GM23248 (cell line): ENCODE results near the gene STK33. TPM values are rescaled to one million over a fixed set of nuclear protein-coding genes. Genes with fewer than 3 reads are reported as not detected.
"Not testable (repeated sequence)": the region's sequence is repeated elsewhere in the genome, so short reads cannot be mapped to it uniquely, and the experiment has no call there.

Experiments
- DNase-seq: peaks from one replicate; pipeline ENCODE4 v3.0.0-alpha.2; 2015
- H2AFZ ChIP-seq: fragments of 200-600 bp; sonication (generic); 2 replicates; pipeline ENCODE4 v1.6.1; 2016; ENCODE audit warnings: antibody characterized with exemption
- H3F3A ChIP-seq: fragments of 200-600 bp; sonication (generic); 2 replicates; pipeline ENCODE4 v1.6.1; 2016; ENCODE audit warnings: mild to moderate bottlenecking, antibody characterized with exemption, mixed run types; ENCODE audit not compliant: insufficient read depth
- H3K27ac ChIP-seq: fragments of 200-600 bp; sonication (generic); 2 replicates; pipeline ENCODE4 v1.5.1; 2016; ENCODE audit warnings: mild to moderate bottlenecking
- H3K27me3 ChIP-seq: fragments of 200-600 bp; sonication (generic); replicated peaks from 2 replicates; pipeline ENCODE4 v1.6.1; 2016; ENCODE audit warnings: mild to moderate bottlenecking; ENCODE audit not compliant: insufficient read depth
- H3K36me3 ChIP-seq: fragments of 200-600 bp; sonication (generic); 2 replicates; pipeline ENCODE4 v1.6.1; 2016; ENCODE audit warnings: low read depth, mild to moderate bottlenecking
- H3K4me1 ChIP-seq: fragments of 200-600 bp; sonication (generic); 2 replicates; pipeline ENCODE4 v1.6.1; 2016; ENCODE audit warnings: mild to moderate bottlenecking; ENCODE audit not compliant: insufficient read depth
- H3K4me2 ChIP-seq: fragments of 200-600 bp; sonication (generic); one replicate; pipeline ENCODE4 v1.6.1; 2016; ENCODE audit warnings: mild to moderate bottlenecking; ENCODE audit not compliant: unreplicated experiment
- H3K4me3 ChIP-seq: fragments of 200-600 bp; sonication (generic); 2 replicates; pipeline ENCODE4 v1.5.1; 2016; ENCODE audit warnings: mild to moderate bottlenecking
- H3K79me2 ChIP-seq: fragments of 200-600 bp; sonication (generic); 2 replicates; pipeline ENCODE4 v1.6.1; 2016; ENCODE audit warnings: mild to moderate bottlenecking; ENCODE audit not compliant: insufficient read depth
- H3K9ac ChIP-seq: fragments of 200-600 bp; sonication (generic); 2 replicates; pipeline ENCODE4 v1.6.1; 2016; ENCODE audit warnings: mild to moderate bottlenecking
- H3K9me2 ChIP-seq: fragments of 200-600 bp; sonication (generic); 2 replicates; pipeline ENCODE4 v1.6.1; 2016; ENCODE audit warnings: mixed run types, mild to moderate bottlenecking, moderate library complexity; ENCODE audit not compliant: insufficient read depth
- H3K9me3 ChIP-seq: fragments of 200-600 bp; sonication (generic); one replicate; pipeline ENCODE4 v1.6.1; 2017; ENCODE audit warnings: low read depth
- H4K20me1 ChIP-seq: fragments of 200-600 bp; sonication (generic); 2 replicates; pipeline ENCODE4 v1.6.0; 2016; ENCODE audit not compliant: insufficient read depth
- EZH2 ChIP-seq: fragments of 200-600 bp; sonication (generic); IDR thresholded peaks from 2 replicates; pipeline ENCODE4 v1.6.1; 2018; ENCODE audit warnings: antibody characterized with exemption, mild to moderate bottlenecking; ENCODE audit not compliant: insufficient read depth, poor library complexity, severe bottlenecking
- EZH2phosphoT487 ChIP-seq: fragments of 200-600 bp; sonication (generic); IDR thresholded peaks from 2 replicates; pipeline ENCODE4 v1.6.1; 2018; ENCODE audit warnings: antibody characterized with exemption, moderate library complexity, mild to moderate bottlenecking, low read depth; ENCODE audit not compliant: insufficient read depth
- WGBS, 2 experiments: methylation state at CpG; one replicate each; pipeline ENCODE4 v1.1.6; 2015 to 2017; ENCODE audit warnings: low lambda C conversion rate in 2 of 2, low coverage in 1 of 2; ENCODE audit errors: missing lambda C conversion rate in 2 of 2; 5-methylcytosine and 5-hydroxymethylcytosine counted together
- in situ Hi-C: fragments of 300-500 bp; cut with MboI; formaldehyde crosslinking; loops from 2 replicates; pipeline ENCODE4 v1.15.0; 2020
- polyA plus RNA-seq: library from polyadenylated mRNA; unstranded; fragments of >200 nt; fragmentation: Nextera tagmentation; extraction: Ambion mirVana; gene quantifications from 2 replicates; pipeline ENCODE4 v1.2.1, GENCODE V29; 2016
- total RNA-seq: library from RNA; depleted of rRNA; stranded (reverse); fragments of >200 nt; shearing (Covaris generic); gene quantifications from 2 replicates; pipeline ENCODE4 v1.2.3, GENCODE V29; 2014

STK33 gene
- total and polyA plus RNA-seq, 2 experiments from 2014 or later, result not detected

- no peak for TF ChIP-seq EZH2phosphoT487
- TF ChIP-seq EZH2, result no peak
- Histone ChIP-seq H3F3A (no peaks in the 10 kb centered on the region), H2AFZ (no peak overlapping the region), H3K9me2 (no peaks in the 10 kb centered on the region), H4K20me1 (no peaks in the 10 kb centered on the region), H3K79me2 (no peaks in the 10 kb centered on the region), H3K9me3 (no peaks in the 10 kb centered on the region), H3K27me3 (peaks cover 15% of the 10 kb centered on the region; the same call in 1 of the 2 replicates), H3K4me2 (no peak overlapping the region), H3K27ac (no peak overlapping the region), H3K4me3 (no peak overlapping the region), H3K4me1 (no peaks in the 10 kb centered on the region), H3K9ac (no peak overlapping the region), H3K36me3 (no peaks in the 10 kb centered on the region)
- DNase-seq, result no peak
- WGBS, 2 experiments, result 29 to 43% methylated on average over 2 of the region's 2 CpGs
- in situ Hi-C loops, result no loop called here
These were observed 116.9 kb downstream of the STK33 start for GRCh38 chr11:8477151-8477550.

- WGBS, 2 experiments, result 27 to 40% methylated on average over 5 of the region's 5 CpGs
- H3K9me2 ChIP-seq, in situ Hi-C loops: not testable (repeated sequence)
These were observed 126.2 kb downstream of the STK33 start for GRCh38 chr11:8467806-8468205.

DNA sequence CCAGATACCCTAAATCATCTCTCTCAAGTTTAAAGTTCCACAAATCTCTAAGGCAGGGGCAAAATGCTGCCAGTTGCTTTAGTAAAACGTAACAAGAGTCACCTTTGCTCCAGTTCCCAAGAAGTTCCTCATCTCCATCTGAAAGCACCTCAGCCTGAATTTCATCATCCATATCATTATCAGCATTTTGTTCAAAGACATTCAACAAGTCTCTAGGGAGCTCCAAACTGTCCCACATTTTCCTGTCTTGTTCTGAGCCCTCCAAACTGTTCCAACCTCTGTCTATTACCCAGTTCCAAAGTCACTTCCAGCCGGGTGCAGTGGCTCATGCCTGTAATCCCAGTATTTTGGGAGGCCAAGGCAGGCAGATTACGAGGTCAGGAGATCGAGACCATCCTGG lies 126.7 kb downstream of the STK33 start:
- H3K27ac ChIP-seq, DNase-seq, H4K20me1 ChIP-seq, H3K4me1 ChIP-seq, H3K9ac ChIP-seq, H3K9me3 ChIP-seq, H3K27me3 ChIP-seq, H3K4me3 ChIP-seq, H3K79me2 ChIP-seq, in situ Hi-C loops, H3K9me2 ChIP-seq, H3F3A ChIP-seq, H3K4me2 ChIP-seq, H3K36me3 ChIP-seq, H2AFZ ChIP-seq: not testable (repeated sequence)
- 15 to 22% methylated on average over 4 of the region's 4 CpGs for WGBS, 2 experiments

More at GRCh38 chr11:8467806-8468205, 126.2 kb downstream of the STK33 start:
- not testable (repeated sequence) for H3K9me3 ChIP-seq, H3K27me3 ChIP-seq, H3F3A ChIP-seq, H3K27ac ChIP-seq, H3K36me3 ChIP-seq, DNase-seq, H2AFZ ChIP-seq, H4K20me1 ChIP-seq, H3K79me2 ChIP-seq, H3K4me2 ChIP-seq, H3K4me3 ChIP-seq, H3K4me1 ChIP-seq, H3K9ac ChIP-seq

- H2AFZ ChIP-seq, H3K79me2 ChIP-seq, DNase-seq, H4K20me1 ChIP-seq, H3K9ac ChIP-seq, H3K9me3 ChIP-seq, H3K27me3 ChIP-seq, H3F3A ChIP-seq, in situ Hi-C loops, H3K4me3 ChIP-seq, H3K27ac ChIP-seq, H3K4me1 ChIP-seq, H3K4me2 ChIP-seq, H3K36me3 ChIP-seq, H3K9me2 ChIP-seq: not testable (repeated sequence)
- 9 to 13% methylated on average over 3 of the region's 3 CpGs for WGBS, 2 experiments
These were observed 127.1 kb downstream of the STK33 start for GRCh38 chr11:8466884-8467283.

DNA sequence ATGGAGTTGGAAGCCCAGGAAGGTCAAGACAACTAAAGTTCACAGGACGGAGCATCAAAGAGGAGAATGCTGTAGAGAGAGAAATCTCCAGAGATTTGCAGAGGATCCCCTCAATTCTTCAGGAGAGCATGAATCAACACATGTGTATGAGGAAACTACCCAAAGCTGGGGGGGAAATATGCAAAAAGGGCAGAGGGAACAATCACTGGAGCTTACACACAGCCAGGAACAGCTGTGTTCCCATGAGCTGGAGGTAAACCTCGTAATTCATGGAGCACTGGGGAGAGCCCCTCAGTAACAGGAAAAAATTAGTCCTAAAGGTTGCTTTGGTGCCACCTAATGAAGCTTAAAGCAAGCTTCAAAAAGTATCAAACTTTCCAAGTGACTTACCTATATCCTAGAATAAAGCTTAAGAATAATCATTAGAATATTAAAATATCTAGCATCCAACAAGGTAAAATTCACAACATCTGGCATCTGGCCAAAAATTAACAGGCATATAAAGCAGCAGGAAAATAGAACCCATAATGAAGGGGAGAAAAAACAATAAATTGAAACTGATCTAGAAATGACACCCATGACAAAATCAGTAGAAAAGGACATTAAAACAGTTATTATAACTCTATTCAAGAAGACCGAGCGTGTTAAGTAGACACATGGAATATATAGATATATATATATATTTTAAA lies 134.2 kb downstream of the STK33 start:
- DNase-seq, result no peak

More for the DNA sequence above, 134.2 kb downstream of the STK33 start:
- Histone ChIP-seq H3K4me2 (no peak overlapping the region), H4K20me1 (no peaks in the 10 kb centered on the region), H3K9me2 (no peaks in the 10 kb centered on the region), H3K4me3 (no peak overlapping the region), H3K4me1 (no peaks in the 10 kb centered on the region), H3F3A (no peaks in the 10 kb centered on the region), H3K79me2 (no peaks in the 10 kb centered on the region), H3K27ac (no peak overlapping the region), H3K9me3 (no peaks in the 10 kb centered on the region), H2AFZ (no peak overlapping the region), H3K36me3 (no peaks in the 10 kb centered on the region), H3K27me3 (peaks cover 8% of the 10 kb centered on the region; the same call in 1 of the 2 replicates), H3K9ac (no peak overlapping the region)
- TF ChIP-seq EZH2, result no peak
- no peak for TF ChIP-seq EZH2phosphoT487
- 47 to 53% methylated on average over 4 of the region's 4 CpGs for WGBS, 2 experiments
- in situ Hi-C loops, result no loop called here
